Loucy (cell line): ENCODE data around the gene ZC3H14.

Source experiments
- H2AFZ ChIP-seq: fragments of 200-600 bp; sonication (generic); 2 replicates; pipeline ENCODE4 v1.6.0; 2016; ENCODE audit warnings: antibody characterized with exemption, mild to moderate bottlenecking, low read length, moderate library complexity
- H3F3A ChIP-seq: fragments of 200-600 bp; 2 replicates; pipeline ENCODE4 v1.6.0; 2016; ENCODE audit warnings: antibody characterized with exemption, low read depth, mild to moderate bottlenecking
- H3K27me3 ChIP-seq: fragments of 200-600 bp; sonication (generic); 2 replicates; pipeline ENCODE4 v1.6.1; 2014; ENCODE audit warnings: low read length, mild to moderate bottlenecking; ENCODE audit not compliant: insufficient read depth, poor library complexity, severe bottlenecking
- H3K36me3 ChIP-seq: fragments of 200-600 bp; sonication (generic); 2 replicates; pipeline ENCODE4 v1.6.1; 2016; ENCODE audit warnings: low read length; ENCODE audit not compliant: insufficient read depth
- H3K4me1 ChIP-seq: fragments of 200-600 bp; sonication (generic); 2 replicates; pipeline ENCODE4 v1.5.1; 2014; ENCODE audit warnings: low read length, mild to moderate bottlenecking; ENCODE audit not compliant: insufficient read depth, poor library complexity, severe bottlenecking
- H3K4me2 ChIP-seq: fragments of 200-600 bp; sonication (generic); 2 replicates; pipeline ENCODE4 v1.6.0; 2014; ENCODE audit warnings: antibody characterized with exemption, low read length, low read depth, mild to moderate bottlenecking; ENCODE audit not compliant: poor library complexity, severe bottlenecking
- H3K4me3 ChIP-seq: fragments of 200-600 bp; sonication (generic); 2 replicates; pipeline ENCODE4 v1.5.1; 2014; ENCODE audit warnings: low read length, mild to moderate bottlenecking, mixed read lengths; ENCODE audit not compliant: poor library complexity, severe bottlenecking
- H3K79me2 ChIP-seq: fragments of 200-600 bp; sonication (generic); 2 replicates; pipeline ENCODE4 v1.6.1; 2014; ENCODE audit warnings: low read length; ENCODE audit not compliant: insufficient read depth
- H3K9ac ChIP-seq: fragments of 200-600 bp; sonication (generic); 2 replicates; pipeline ENCODE4 v1.6.0; 2014; ENCODE audit warnings: mild to moderate bottlenecking, low read depth, low read length, moderate library complexity; ENCODE audit not compliant: poor library complexity, severe bottlenecking
- H3K9me2 ChIP-seq: fragments of 200-600 bp; sonication (generic); replicated peaks from 2 replicates; pipeline ENCODE4 v1.6.1; 2016; ENCODE audit warnings: low read depth, low read length, mixed read lengths
- H3K9me3 ChIP-seq: fragments of 200-600 bp; sonication (generic); 2 replicates; pipeline ENCODE4 v1.6.1; 2014; ENCODE audit warnings: mild to moderate bottlenecking, antibody characterized with exemption, low read length, low read depth; ENCODE audit not compliant: insufficient read depth
- H4K20me1 ChIP-seq: fragments of 200-600 bp; sonication (generic); 2 replicates; pipeline ENCODE4 v1.6.0; 2014; ENCODE audit warnings: antibody characterized with exemption, low read length, mild to moderate bottlenecking; ENCODE audit not compliant: insufficient read depth, poor library complexity, severe bottlenecking
- EZH2phosphoT487 ChIP-seq: fragments of 200-600 bp; IDR thresholded peaks from 2 replicates; pipeline ENCODE4 v1.6.1; 2018; ENCODE audit warnings: antibody characterized with exemption, mild to moderate bottlenecking, moderate library complexity, borderline replicate concordance
- TF ChIP-seq, protein P1 (sequence below): fragments of 200-600 bp; sonication (generic); conservative IDR thresholded peaks from 2 replicates; pipeline ENCODE4 v1.5.1; 2014; ENCODE audit warnings: mild to moderate bottlenecking, antibody characterized with exemption, low read length

ZC3H14 gene

GRCh38 chr14:88518592-88519512 is 44.0 kb upstream of the ZC3H14 start:
- no peak for TF ChIP-seq EZH2phosphoT487
- TF ChIP-seq, protein P1, sequence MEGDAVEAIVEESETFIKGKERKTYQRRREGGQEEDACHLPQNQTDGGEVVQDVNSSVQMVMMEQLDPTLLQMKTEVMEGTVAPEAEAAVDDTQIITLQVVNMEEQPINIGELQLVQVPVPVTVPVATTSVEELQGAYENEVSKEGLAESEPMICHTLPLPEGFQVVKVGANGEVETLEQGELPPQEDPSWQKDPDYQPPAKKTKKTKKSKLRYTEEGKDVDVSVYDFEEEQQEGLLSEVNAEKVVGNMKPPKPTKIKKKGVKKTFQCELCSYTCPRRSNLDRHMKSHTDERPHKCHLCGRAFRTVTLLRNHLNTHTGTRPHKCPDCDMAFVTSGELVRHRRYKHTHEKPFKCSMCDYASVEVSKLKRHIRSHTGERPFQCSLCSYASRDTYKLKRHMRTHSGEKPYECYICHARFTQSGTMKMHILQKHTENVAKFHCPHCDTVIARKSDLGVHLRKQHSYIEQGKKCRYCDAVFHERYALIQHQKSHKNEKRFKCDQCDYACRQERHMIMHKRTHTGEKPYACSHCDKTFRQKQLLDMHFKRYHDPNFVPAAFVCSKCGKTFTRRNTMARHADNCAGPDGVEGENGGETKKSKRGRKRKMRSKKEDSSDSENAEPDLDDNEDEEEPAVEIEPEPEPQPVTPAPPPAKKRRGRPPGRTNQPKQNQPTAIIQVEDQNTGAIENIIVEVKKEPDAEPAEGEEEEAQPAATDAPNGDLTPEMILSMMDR, result no peak
- H3K9me3 ChIP-seq, result no peaks in the 10 kb centered on the region
- no peaks in the 10 kb centered on the region for H3K79me2 ChIP-seq
- no peaks in the 10 kb centered on the region for H3K4me1 ChIP-seq
- H4K20me1 ChIP-seq, result no peaks in the 10 kb centered on the region
- H2AFZ ChIP-seq, result no peak overlapping the region
- H3K4me3 ChIP-seq, result no peak overlapping the region
- no peaks in the 10 kb centered on the region for H3K36me3 ChIP-seq
- no peaks in the 10 kb centered on the region for H3K27me3 ChIP-seq
- no peaks in the 10 kb centered on the region for H3F3A ChIP-seq
- H3K9ac ChIP-seq, result no peak overlapping the region
- H3K9me2 ChIP-seq, result no peaks in the 10 kb centered on the region
- no peak overlapping the region for H3K4me2 ChIP-seq

DNA sequence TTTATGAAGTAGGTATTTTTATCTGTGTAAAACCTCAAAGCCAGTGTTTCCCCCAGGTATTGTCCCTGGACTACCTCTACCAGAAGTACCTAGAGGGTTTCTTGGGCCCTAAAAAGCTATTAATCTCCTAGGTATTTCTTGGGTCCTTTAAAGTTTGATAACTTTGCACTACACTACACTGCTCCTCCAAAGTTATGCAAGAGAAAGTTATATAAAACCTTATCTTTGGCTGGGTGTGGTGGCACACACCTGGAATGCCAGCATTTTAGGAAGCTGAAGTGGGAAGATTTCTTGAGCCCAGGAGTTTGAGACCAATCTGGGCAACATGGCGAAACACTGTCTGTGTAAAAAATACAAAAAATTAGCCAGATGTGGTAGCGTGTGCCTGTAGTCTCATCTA is 42.9 kb upstream of the ZC3H14 start:
- no peaks in the 10 kb centered on the region for H3K79me2 ChIP-seq
- no peaks in the 10 kb centered on the region for H3K27me3 ChIP-seq
- TF ChIP-seq, protein P1, result no peak
- TF ChIP-seq EZH2phosphoT487, result no peak
- H2AFZ ChIP-seq, result no peak overlapping the region
- no peaks in the 10 kb centered on the region for H4K20me1 ChIP-seq
- H3K4me1 ChIP-seq, result no peaks in the 10 kb centered on the region
- no peak overlapping the region for H3K9ac ChIP-seq
- no peak overlapping the region for H3K4me3 ChIP-seq
- no peak overlapping the region for H3K4me2 ChIP-seq
- H3F3A ChIP-seq, result no peaks in the 10 kb centered on the region
- H3K9me2 ChIP-seq, result no peaks in the 10 kb centered on the region
- H3K36me3 ChIP-seq, result no peaks in the 10 kb centered on the region
- H3K9me3 ChIP-seq, result no peaks in the 10 kb centered on the region

GRCh38 chr14:88521818-88522217 is 41.0 kb upstream of the ZC3H14 start:
- Histone ChIP-seq H3K4me2 (no peak overlapping the region), H3K36me3 (no peaks in the 10 kb centered on the region), H3F3A (no peaks in the 10 kb centered on the region), H3K9me3 (no peaks in the 10 kb centered on the region), H3K27me3 (no peaks in the 10 kb centered on the region), H3K9ac (no peak overlapping the region), H3K4me1 (no peaks in the 10 kb centered on the region), H3K4me3 (no peak overlapping the region), H2AFZ (no peak overlapping the region), H4K20me1 (no peaks in the 10 kb centered on the region), H3K9me2 (no peaks in the 10 kb centered on the region), H3K79me2 (no peaks in the 10 kb centered on the region)
- TF ChIP-seq EZH2phosphoT487, result no peak
- TF ChIP-seq, protein P1, result no peak
